A673 (cell line): ENCODE data around the gene RALGPS1. TPM values are rescaled to one million over a fixed set of nuclear protein-coding genes. Genes with fewer than 3 reads are reported as not detected.

Experiments used
- BruUV-seq: library from RNA; stranded (reverse); fragments of 400-500 nt; replicated peaks from 2 replicates; lab custom pipeline; 2021; lab: Mats Ljungman, UMichigan
- CTCF ChIA-PET: fragments of 300-600 bp; sonication (Branson Sonifier 250); formaldehyde crosslinking; loops from one replicate; lab custom pipeline; 2022; ENCODE audit warnings: antibody characterized with exemption; lab: Charles Lee
- POLR2A ChIA-PET: fragments of 300-600 bp; sonication (Branson Sonifier 250); formaldehyde crosslinking; loops from one replicate; lab custom pipeline; 2022; ENCODE audit warnings: antibody characterized with exemption; ENCODE audit not compliant: low non-redundant PET; lab: Charles Lee
- DNase-seq: peaks from one replicate; pipeline ENCODE4 v3.0.0-alpha.2; 2015; ENCODE audit warnings: low spot score
- H3K27ac ChIP-seq: fragments of 200-600 bp; sonication (generic); 2 replicates; pipeline ENCODE4 v1.5.1; 2016; ENCODE audit warnings: mixed run types, low read depth, mild to moderate bottlenecking, mixed read lengths, antibody characterized with exemption, low read length; ENCODE audit not compliant: poor library complexity, severe bottlenecking
- H3K27me3 ChIP-seq: fragments of 200-600 bp; sonication (generic); replicated peaks from 2 replicates; pipeline ENCODE4 v1.6.1; 2017; ENCODE audit warnings: mixed run types, low read depth, mild to moderate bottlenecking, mixed read lengths, antibody characterized with exemption, low read length; ENCODE audit not compliant: insufficient read depth, poor library complexity
- H3K36me3 ChIP-seq: fragments of 200-600 bp; sonication (generic); 2 replicates; pipeline ENCODE4 v1.6.1; 2016; ENCODE audit warnings: mixed run types, mild to moderate bottlenecking, mixed read lengths, antibody characterized with exemption, low read length; ENCODE audit not compliant: insufficient read depth, poor library complexity, severe bottlenecking
- H3K4me1 ChIP-seq: fragments of 200-600 bp; sonication (generic); 2 replicates; pipeline ENCODE4 v1.6.1; 2017; ENCODE audit warnings: mixed run types, mild to moderate bottlenecking, mixed read lengths, antibody characterized with exemption, low read length; ENCODE audit not compliant: insufficient read depth, poor library complexity, severe bottlenecking
- H3K4me3 ChIP-seq: fragments of 200-600 bp; sonication (generic); 2 replicates; pipeline ENCODE4 v1.5.1; 2016; ENCODE audit warnings: low read depth, mixed run types, mild to moderate bottlenecking, mixed read lengths, low read length; ENCODE audit not compliant: poor library complexity, severe bottlenecking
- H3K9me3 ChIP-seq: fragments of 200-600 bp; sonication (generic); 2 replicates; pipeline ENCODE4 v1.6.1; 2016; ENCODE audit warnings: mixed run types, low read depth, mild to moderate bottlenecking, mixed read lengths, antibody characterized with exemption, low read length; ENCODE audit not compliant: poor library complexity, severe bottlenecking
- CTCF ChIP-seq: fragments of 300-800, 200-600 bp; sonication (generic); conservative IDR thresholded peaks from 2 replicates; pipeline ENCODE4 v1.5.1; 2017; ENCODE audit warnings: low read depth, mild to moderate bottlenecking, antibody characterized with exemption, low read length, moderate library complexity, mixed read lengths
- EZH2 ChIP-seq: fragments of 200-600 bp; sonication (generic); IDR thresholded peaks from 2 replicates; pipeline ENCODE4 v1.6.1; 2017; ENCODE audit warnings: borderline replicate concordance, low read depth, mild to moderate bottlenecking, mixed read lengths, antibody characterized with exemption, low read length; ENCODE audit not compliant: poor library complexity, severe bottlenecking
- intact Hi-C: fragments of 100-400 bp; cut with micrococcal nuclease; formaldehyde crosslinking; loops from one replicate; pipeline ENCODE4 v1.10.0; 2022; ENCODE audit not compliant: unreplicated experiment
- total RNA-seq: library from RNA; stranded (reverse); gene quantifications from 2 replicates; pipeline ENCODE4 v1.2.3, GENCODE V29; 2021

RALGPS1 gene
- total RNA-seq, 1 experiment from 2014 or later: 3.9 TPM

- Histone ChIP-seq H3K27me3 (no peaks in the 10 kb centered on the region), H3K9me3 (no peaks in the 10 kb centered on the region), H3K4me3 (no peak overlapping the region), H3K27ac (no peak overlapping the region), H3K36me3 (no peaks in the 10 kb centered on the region), H3K4me1 (no peaks in the 10 kb centered on the region)
- CTCF ChIA-PET: interaction anchor here (0.7 kb wide), 1 partner anchor 354 kb away, joined by 4 read pairs; no protein-coding TSS in a partner anchor
- no peak for DNase-seq
- intact Hi-C loops: no loop called here
- POLR2A ChIA-PET: no interaction called here
- BruUV-seq: no TSS peak
- TF ChIP-seq CTCF (no peak), EZH2 (no peak)
These were observed 27.8 kb downstream of the RALGPS1 start for GRCh38 chr9:126942399-126942798.

DNA sequence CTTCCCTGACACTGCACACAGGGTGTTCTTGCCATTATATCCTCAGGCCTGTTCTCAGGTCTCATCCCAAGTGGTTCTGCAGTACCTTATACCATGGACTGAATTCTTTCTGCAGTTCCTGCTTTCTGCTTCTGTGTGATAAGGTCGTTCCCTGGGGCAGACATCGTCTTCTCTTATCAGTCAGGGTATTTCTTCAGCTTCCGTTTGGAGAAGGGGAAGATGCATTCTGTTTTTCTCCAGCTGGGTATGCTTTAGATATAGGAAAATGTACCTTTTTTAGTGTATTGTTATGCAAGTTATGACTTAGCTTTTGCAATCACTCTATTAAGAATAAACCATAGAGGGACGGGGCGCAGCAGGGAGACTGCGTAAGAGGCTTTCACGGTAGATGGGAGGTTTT lies 31.1 kb downstream of the RALGPS1 start:
- H3K9me3 ChIP-seq: no peaks in the 10 kb centered on the region
- POLR2A ChIA-PET: no interaction called here
- TF ChIP-seq EZH2: no peak
- H3K4me1 ChIP-seq: no peaks in the 10 kb centered on the region
- H3K27ac ChIP-seq: no peak overlapping the region
- BruUV-seq: no TSS peak
- no peaks in the 10 kb centered on the region for H3K36me3 ChIP-seq
- CTCF ChIA-PET: no interaction called here
- H3K4me3 ChIP-seq: no peak overlapping the region
- no peak for DNase-seq
- intact Hi-C loops: no loop called here
- no peaks in the 10 kb centered on the region for H3K27me3 ChIP-seq

DNA sequence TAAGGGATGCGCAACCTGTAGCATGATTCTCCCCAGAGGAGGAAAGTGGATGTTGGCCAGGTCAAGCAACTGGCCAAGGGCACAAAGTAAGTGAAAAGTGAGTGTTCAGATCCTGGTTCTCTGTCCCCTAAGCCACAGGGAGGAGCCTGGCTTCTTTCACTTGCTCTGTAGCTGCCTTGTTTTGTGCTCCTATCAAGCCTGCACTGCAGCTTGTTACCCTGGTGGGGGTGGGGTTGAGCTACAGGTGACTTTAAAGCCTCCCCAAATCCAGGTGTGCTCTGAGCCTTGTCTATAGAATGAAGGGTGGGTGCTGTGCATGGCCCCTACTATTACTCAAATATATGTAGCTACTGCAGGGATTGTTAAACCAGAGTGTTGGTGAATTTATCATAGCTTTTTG lies 32.9 kb downstream of the RALGPS1 start:
- ChIA-PET POLR2A (no interaction called here), CTCF (interaction anchor here (0.6 kb wide), 1 partner anchor 206 kb away, joined by 8 read pairs; no protein-coding TSS in a partner anchor)
- BruUV-seq: no TSS peak
- Histone ChIP-seq H3K27ac (no peak overlapping the region), H3K9me3 (no peaks in the 10 kb centered on the region), H3K27me3 (no peaks in the 10 kb centered on the region), H3K4me1 (no peaks in the 10 kb centered on the region), H3K36me3 (no peaks in the 10 kb centered on the region), H3K4me3 (no peak overlapping the region)
- TF ChIP-seq EZH2 (no peak), CTCF (no peak)
- no peak for DNase-seq
- intact Hi-C loops: no loop called here
